22Rv1 (cell line): ENCODE data around the gene PIGB.
"Not testable (repeated sequence)": the region's sequence is repeated elsewhere in the genome, so short reads cannot be mapped to it uniquely, and the experiment has no call there.

Experiments used
- H3K27ac ChIP-seq: fragments of 450-650 bp; 2 replicates; pipeline ENCODE4 v1.5.1; 2017
- CTCF ChIP-seq: fragments of 450-650 bp; IDR thresholded peaks from 2 replicates; pipeline ENCODE4 v1.5.1; 2017; ENCODE audit warnings: mild to moderate bottlenecking
- ZFX ChIP-seq: fragments of 450-650 bp; IDR thresholded peaks from 2 replicates; pipeline ENCODE4 v1.6.1; 2017; ENCODE audit warnings: antibody characterized with exemption, borderline replicate concordance

Gene PIGB

GRCh38 chr15:55387027-55387426 lies 68.0 kb downstream of the PIGB start:
- H3K27ac ChIP-seq = no peak overlapping the region

GRCh38 chr15:55389264-55389607 lies 70.2 kb downstream of the PIGB start:
- H3K27ac ChIP-seq = no peak overlapping the region
- no peak for TF ChIP-seq CTCF
- no peak for TF ChIP-seq ZFX

More at GRCh38 chr15:55387027-55387426, 68.0 kb downstream of the PIGB start:
- TF ChIP-seq ZFX (no peak), CTCF (no peak)

GRCh38 chr15:55394694-55395093 lies 75.7 kb downstream of the PIGB start:
- no peak overlapping the region for H3K27ac ChIP-seq
- no peak for TF ChIP-seq CTCF
- no peak for TF ChIP-seq ZFX

- TF ChIP-seq CTCF (no peak), ZFX (no peak)
- H3K27ac ChIP-seq = no peak overlapping the region
These were observed 79.2 kb downstream of the PIGB start for GRCh38 chr15:55398243-55398642.

GRCh38 chr15:55400050-55400449 lies 81.0 kb downstream of the PIGB start:
- H3K27ac ChIP-seq = not testable (repeated sequence)

- no peak overlapping the region for H3K27ac ChIP-seq
- TF ChIP-seq CTCF (no peak), ZFX (no peak)
These were observed 82.8 kb downstream of the PIGB start for GRCh38 chr15:55401786-55402246.

- H3K27ac ChIP-seq = no peak overlapping the region
- no peak for TF ChIP-seq CTCF
- no peak for TF ChIP-seq ZFX
These were observed 83.7 kb downstream of the PIGB start for GRCh38 chr15:55402707-55403106.

- TF ChIP-seq ZFX = no peak
- TF ChIP-seq CTCF = no peak
- H3K27ac ChIP-seq = no peak overlapping the region
These were observed 84.5 kb downstream of the PIGB start for GRCh38 chr15:55403531-55403930.
